ENCODE results near the gene NAB1. TPM values are rescaled to one million over a fixed set of nuclear protein-coding genes. Genes with fewer than 3 reads are reported as not detected.

Gene NAB1
- total and polyA plus RNA-seq, 4 donors, result 5.8 to 31.0 (median 18.7) TPM

GRCh38 chr2:190663839-190664238 is 15.0 kb downstream of the NAB1 start:
- no peak overlapping the region for H3K27ac ChIP-seq (ENCODE audit: low read depth in 1 of 2, low read length in 2 of 2)
- no peak overlapping the region for H3K9ac ChIP-seq (ENCODE audit: low read depth in 1 of 2, low read length in 2 of 2)

GRCh38 chr2:190664240-190664639 is 15.4 kb downstream of the NAB1 start:
- H3K27ac ChIP-seq (ENCODE audit: low read depth in 1 of 2, low read length in 2 of 2), result no peak overlapping the region
- H3K9ac ChIP-seq (ENCODE audit: low read depth in 1 of 2, low read length in 2 of 2), result no peak overlapping the region
- TF ChIP-seq EGR1 (IDR thresholded peaks at IDR 0.05; ENCODE audit: low read depth in 2 of 2) (no peak), HNF4A (conservative IDR thresholded peaks at IDR 0.05) (no peak), GABPA (IDR thresholded peaks at IDR 0.05 in 1 of 2, conservative IDR thresholded peaks at IDR 0.05 in 1 of 2) (no peak), HNF4G (IDR thresholded peaks at IDR 0.05) (no peak), YY1 (IDR thresholded peaks at IDR 0.05) (no peak), JUND (IDR thresholded peaks at IDR 0.05) (no peak)
- TF ChIP-seq, protein P1, sequence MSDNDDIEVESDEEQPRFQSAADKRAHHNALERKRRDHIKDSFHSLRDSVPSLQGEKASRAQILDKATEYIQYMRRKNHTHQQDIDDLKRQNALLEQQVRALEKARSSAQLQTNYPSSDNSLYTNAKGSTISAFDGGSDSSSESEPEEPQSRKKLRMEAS (IDR thresholded peaks at IDR 0.05), result no peak
- TF ChIP-seq, protein P2, sequence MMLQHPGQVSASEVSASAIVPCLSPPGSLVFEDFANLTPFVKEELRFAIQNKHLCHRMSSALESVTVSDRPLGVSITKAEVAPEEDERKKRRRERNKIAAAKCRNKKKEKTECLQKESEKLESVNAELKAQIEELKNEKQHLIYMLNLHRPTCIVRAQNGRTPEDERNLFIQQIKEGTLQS (IDR thresholded peaks at IDR 0.05), result no peak
- no peak for DNase-seq (ENCODE audit: low spot score)
- peaks cover 0 to 5% (median 1%) of the 10 kb centered on the region in 4 donors for H3K36me3 ChIP-seq (ENCODE audit: control insufficient read depth in 4 of 4, insufficient read depth in 3 of 4, low read depth in 1 of 4, low read length in 3 of 4)
- H3K4me3 ChIP-seq (ENCODE audit: low read depth in 1 of 3, low read length in 3 of 3), result no peak overlapping the region
- no peaks in the 10 kb centered on the region for H3K9me3 ChIP-seq (ENCODE audit: control insufficient read depth in 4 of 4, low read length in 3 of 4)
- no peaks in the 10 kb centered on the region for H3K27me3 ChIP-seq (ENCODE audit: control insufficient read depth in 4 of 4, insufficient read depth in 4 of 4, low read length in 3 of 4)
- peaks cover 3 to 13% (median 5%) of the 10 kb centered on the region in 4 donors for H3K4me1 ChIP-seq (ENCODE audit: control insufficient read depth in 4 of 4, insufficient read depth in 4 of 4, low read length in 3 of 4)
- WGBS, result 95% methylated on average over 2 of the region's 2 CpGs

More at GRCh38 chr2:190663839-190664238, 15.0 kb downstream of the NAB1 start:
- Histone ChIP-seq H3K4me3 (ENCODE audit: low read depth in 1 of 3, low read length in 3 of 3) (no peak overlapping the region), H3K27me3 (ENCODE audit: control insufficient read depth in 4 of 4, insufficient read depth in 4 of 4, low read length in 3 of 4) (no peaks in the 10 kb centered on the region), H3K4me1 (ENCODE audit: control insufficient read depth in 4 of 4, insufficient read depth in 4 of 4, low read length in 3 of 4) (peaks cover 3 to 13% (median 5%) of the 10 kb centered on the region in 4 donors), H3K36me3 (ENCODE audit: control insufficient read depth in 4 of 4, insufficient read depth in 3 of 4, low read depth in 1 of 4, low read length in 3 of 4) (peaks cover 0 to 5% (median 1%) of the 10 kb centered on the region in 4 donors), H3K9me3 (ENCODE audit: control insufficient read depth in 4 of 4, low read length in 3 of 4) (no peaks in the 10 kb centered on the region)
- 85% methylated on average over 3 of the region's 3 CpGs for WGBS
- no peak for TF ChIP-seq HNF4A (conservative IDR thresholded peaks at IDR 0.05)
- no peak for TF ChIP-seq EGR1 (IDR thresholded peaks at IDR 0.05; ENCODE audit: low read depth in 2 of 2)
- no peak for TF ChIP-seq JUND (IDR thresholded peaks at IDR 0.05)
- TF ChIP-seq RXRA (IDR thresholded peaks at IDR 0.05), result no peak
- no peak for TF ChIP-seq RAD21 (IDR thresholded peaks at IDR 0.05)
- no peak for TF ChIP-seq YY1 (IDR thresholded peaks at IDR 0.05)
- TF ChIP-seq GABPA (IDR thresholded peaks at IDR 0.05 in 1 of 2, conservative IDR thresholded peaks at IDR 0.05 in 1 of 2), result no peak
- TF ChIP-seq TAF1 (conservative IDR thresholded peaks at IDR 0.05), result no peak
- DNase-seq (ENCODE audit: low spot score), result no peak

DNA sequence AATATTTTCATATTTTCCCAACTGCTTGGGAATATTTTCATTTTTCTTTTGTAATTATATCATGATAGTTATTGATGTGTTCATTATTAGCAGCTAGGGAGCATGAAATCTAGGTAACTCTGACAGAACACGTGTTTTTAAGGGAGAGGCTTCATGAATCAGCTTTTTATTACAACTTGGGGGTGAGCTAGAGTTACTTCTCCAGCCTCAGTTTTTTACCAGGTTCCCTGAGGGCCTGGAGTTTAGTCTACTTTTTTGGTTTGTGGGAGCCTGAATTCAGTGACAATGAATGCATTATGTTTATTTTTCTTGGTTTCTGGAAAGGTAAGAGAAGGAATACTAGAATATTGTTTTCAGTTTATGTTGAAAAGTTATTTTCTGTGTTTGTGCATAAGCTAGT is 18.0 kb downstream of the NAB1 start:
- Histone ChIP-seq H3K36me3 (ENCODE audit: control insufficient read depth in 4 of 4, insufficient read depth in 3 of 4, low read depth in 1 of 4, low read length in 3 of 4) (peaks cover 0 to 15% (median 5%) of the 10 kb centered on the region in 4 donors), H3K9me3 (ENCODE audit: control insufficient read depth in 4 of 4, low read length in 3 of 4) (no peaks in the 10 kb centered on the region), H3K27me3 (ENCODE audit: control insufficient read depth in 4 of 4, insufficient read depth in 4 of 4, low read length in 3 of 4) (no peaks in the 10 kb centered on the region), H3K4me3 (ENCODE audit: low read depth in 1 of 3, low read length in 3 of 3) (no peak overlapping the region), H3K27ac (ENCODE audit: low read depth in 1 of 2, low read length in 2 of 2) (no peak overlapping the region), H3K4me1 (ENCODE audit: control insufficient read depth in 4 of 4, insufficient read depth in 4 of 4, low read length in 3 of 4) (peaks cover 3 to 13% (median 5%) of the 10 kb centered on the region in 4 donors), H3K9ac (ENCODE audit: low read depth in 1 of 2, low read length in 2 of 2) (no peak overlapping the region)
- no peak for DNase-seq (ENCODE audit: low spot score)
- TF ChIP-seq TAF1 (conservative IDR thresholded peaks at IDR 0.05) (no peak), FOXA2 (IDR thresholded peaks at IDR 0.05) (no peak), NR2F2 (IDR thresholded peaks at IDR 0.05) (no peak), SP1 (IDR thresholded peaks at IDR 0.05) (no peak), CTCF (IDR thresholded peaks at IDR 0.05; ENCODE audit: low read depth, low read length, missing input control) (no peak), HNF4A (conservative IDR thresholded peaks at IDR 0.05) (no peak), EGR1 (IDR thresholded peaks at IDR 0.05; ENCODE audit: low read depth in 2 of 2) (no peak), HNF4G (IDR thresholded peaks at IDR 0.05) (no peak), JUND (IDR thresholded peaks at IDR 0.05) (no peak), GABPA (IDR thresholded peaks at IDR 0.05 in 1 of 2, conservative IDR thresholded peaks at IDR 0.05 in 1 of 2) (no peak), FOXA1 (IDR thresholded peaks at IDR 0.05) (no peak)
- TF ChIP-seq, protein P2 (IDR thresholded peaks at IDR 0.05), result no peak
- TF ChIP-seq, protein P1 (IDR thresholded peaks at IDR 0.05), result no peak
- WGBS, result 88% methylated on average over 1 of the region's 1 CpG

Measured in liver (tissue), 9 donors.